SU-DHL-6 (cell line): ENCODE measurements around the gene ANO9.

Experiments used
- CTCF ChIP-seq: fragments of 200-600 bp; sonication (generic); IDR thresholded peaks from one replicate; pipeline ENCODE4 v1.5.1; 2017; ENCODE audit warnings: antibody characterized with exemption, mild to moderate bottlenecking, low read length, moderate library complexity; ENCODE audit not compliant: insufficient read depth, poor library complexity, severe bottlenecking
- EZH2phosphoT487 ChIP-seq: fragments of 200-600 bp; sonication (generic), shearing (Covaris generic); conservative IDR thresholded peaks from 2 replicates; pipeline ENCODE4 v1.6.1; 2018; ENCODE audit warnings: mild to moderate bottlenecking, antibody characterized with exemption, low read length, moderate library complexity, mixed read lengths

GRCh38 chr11:420911-421321, 20.9 kb downstream of the ANO9 start:
- no peak for TF ChIP-seq CTCF
- no peak for TF ChIP-seq EZH2phosphoT487
